H9 (cell line): Measurements from ENCODE around the gene SCYL3. TPM values are rescaled to one million over a fixed set of nuclear protein-coding genes. Genes with fewer than 3 reads are reported as not detected.
"Not testable (repeated sequence)": the region's sequence is repeated elsewhere in the genome, so short reads cannot be mapped to it uniquely, and the experiment has no call there.

Experiments used
- DNase-seq: peaks from one replicate; pipeline ENCODE4 v3.0.0-alpha.2; 2017
- H2AFZ ChIP-seq: one replicate; pipeline ENCODE4 v1.6.1; 2013; ENCODE audit warnings: mild to moderate bottlenecking, low read length, control low read depth, moderate library complexity
- H2AK5ac ChIP-seq: 2 replicates; pipeline ENCODE4 v1.6.1; 2013; ENCODE audit warnings: low read length, control low read depth, mixed read lengths; ENCODE audit not compliant: insufficient read length
- H2BK120ac ChIP-seq: one replicate; pipeline ENCODE4 v1.6.1; 2013; ENCODE audit warnings: low read depth, mild to moderate bottlenecking, low read length, control low read depth, inconsistent platforms; ENCODE audit not compliant: poor library complexity, severe bottlenecking
- H2BK12ac ChIP-seq: 2 replicates; pipeline ENCODE4 v1.6.1; 2013; ENCODE audit warnings: low read length, control low read depth, mixed read lengths, low read depth; ENCODE audit not compliant: insufficient read length
- H2BK15ac ChIP-seq: 2 replicates; pipeline ENCODE4 v1.6.1; 2013; ENCODE audit warnings: low read depth, low read length, control low read depth
- H2BK20ac ChIP-seq: one replicate; pipeline ENCODE4 v1.6.1; 2013; ENCODE audit warnings: low read depth, mild to moderate bottlenecking, low read length, control low read depth, inconsistent platforms; ENCODE audit not compliant: poor library complexity, severe bottlenecking
- H2BK5ac ChIP-seq: 2 replicates; pipeline ENCODE4 v1.6.1; 2013; ENCODE audit warnings: low read length, control low read depth, mixed read lengths; ENCODE audit not compliant: insufficient read length
- H3K14ac ChIP-seq: 2 replicates; pipeline ENCODE4 v1.6.1; 2013; ENCODE audit warnings: low read length, control low read depth; ENCODE audit not compliant: insufficient read depth
- H3K18ac ChIP-seq: 2 replicates; pipeline ENCODE4 v1.6.1; 2013; ENCODE audit warnings: low read depth, mild to moderate bottlenecking, mixed read lengths, low read length, control low read depth; ENCODE audit not compliant: insufficient read length
- H3K23ac ChIP-seq: 2 replicates; pipeline ENCODE4 v1.6.1; 2013; ENCODE audit warnings: low read length, control low read depth, mixed read lengths, low read depth; ENCODE audit not compliant: insufficient read length
- H3K23me2 ChIP-seq: 2 replicates; pipeline ENCODE4 v1.6.1; 2013; ENCODE audit warnings: low read depth, mild to moderate bottlenecking, mixed read lengths, low read length, control low read depth; ENCODE audit not compliant: insufficient read length, poor library complexity, severe bottlenecking
- H3K27ac ChIP-seq: 2 replicates; pipeline ENCODE4 v1.5.1; 2013; ENCODE audit warnings: low read length, control low read depth, mixed read lengths, low read depth; ENCODE audit not compliant: insufficient read length
- H3K27me3 ChIP-seq: 2 replicates; pipeline ENCODE4 v1.6.1; 2013; ENCODE audit warnings: low read length, control low read depth, inconsistent platforms; ENCODE audit not compliant: insufficient read depth
- H3K4ac ChIP-seq: 2 replicates; pipeline ENCODE4 v1.6.1; 2013; ENCODE audit warnings: low read depth, mild to moderate bottlenecking, control low read depth, inconsistent platforms, low read length, moderate library complexity
- H3K4me1 ChIP-seq: 2 replicates; pipeline ENCODE4 v1.6.1; 2013; ENCODE audit warnings: low read length, control low read depth, inconsistent platforms; ENCODE audit not compliant: insufficient read depth
- H3K4me2 ChIP-seq: 2 replicates; pipeline ENCODE4 v1.6.1; 2013; ENCODE audit warnings: low read length, control low read depth, mixed read lengths; ENCODE audit not compliant: insufficient read length, insufficient read depth
- H3K56ac ChIP-seq: 2 replicates; pipeline ENCODE4 v1.6.1; 2013; ENCODE audit warnings: low read depth, mild to moderate bottlenecking, mixed read lengths, low read length, control low read depth; ENCODE audit not compliant: insufficient read length
- H3K79me1 ChIP-seq: 2 replicates; pipeline ENCODE4 v1.6.1; 2013; ENCODE audit warnings: low read depth, mild to moderate bottlenecking, moderate library complexity, low read length, control low read depth, inconsistent platforms; ENCODE audit not compliant: insufficient read depth, poor library complexity, severe bottlenecking
- H3K79me2 ChIP-seq: 2 replicates; pipeline ENCODE4 v1.6.1; 2013; ENCODE audit warnings: low read length, control low read depth, inconsistent platforms; ENCODE audit not compliant: insufficient read depth
- H3K9ac ChIP-seq: 2 replicates; pipeline ENCODE4 v1.6.1; 2013; ENCODE audit warnings: low read length, control low read depth, mixed read lengths; ENCODE audit not compliant: insufficient read length; ENCODE audit errors: extremely low read depth
- H3K9me3 ChIP-seq: one replicate; pipeline ENCODE4 v1.6.1; 2013; ENCODE audit warnings: low read depth, low read length, inconsistent platforms; ENCODE audit not compliant: control insufficient read depth
- H3T11ph ChIP-seq: one replicate; pipeline ENCODE4 v1.6.1; 2013; ENCODE audit warnings: mild to moderate bottlenecking, low read length, control low read depth, inconsistent platforms
- H4K20me1 ChIP-seq: one replicate; pipeline ENCODE4 v1.6.1; 2013; ENCODE audit not compliant: control insufficient read depth, insufficient read length, insufficient read depth
- H4K5ac ChIP-seq: 2 replicates; pipeline ENCODE4 v1.6.1; 2013; ENCODE audit warnings: low read depth, mild to moderate bottlenecking, mixed read lengths, low read length, control low read depth; ENCODE audit not compliant: insufficient read length
- H4K8ac ChIP-seq: replicated peaks from 2 replicates; pipeline ENCODE4 v1.6.1; 2013; ENCODE audit warnings: low read length, control low read depth, mixed read lengths, low read depth; ENCODE audit not compliant: insufficient read length
- H4K91ac ChIP-seq: 2 replicates; pipeline ENCODE4 v1.6.1; 2013; ENCODE audit warnings: low read depth, mild to moderate bottlenecking, moderate library complexity, mixed read lengths, low read length, control low read depth; ENCODE audit not compliant: insufficient read length
- H3K27ac Mint-ChIP-seq, 3 experiments: 2 replicates in 2 of 3; 3 replicates in 1 of 3; pipeline ENCODE4 v1.8.0; 2020 to 2021; ENCODE audit warnings: mixed read lengths in 3 of 3, mild to moderate bottlenecking in 1 of 3, moderate library complexity in 1 of 3
- H3K27me3 Mint-ChIP-seq: 2 replicates; pipeline ENCODE4 v1.8.0; 2021; ENCODE audit warnings: low read depth, mild to moderate bottlenecking, moderate library complexity, mixed read lengths
- H3K36me3 Mint-ChIP-seq, 3 experiments: 2 replicates in 2 of 3; 3 replicates in 1 of 3; pipeline ENCODE4 v1.8.0; 2020 to 2021; ENCODE audit warnings: low read depth in 3 of 3, mixed read lengths in 3 of 3; ENCODE audit not compliant: insufficient read depth in 1 of 3
- H3K4me1 Mint-ChIP-seq, 2 experiments: 2 replicates each; pipeline ENCODE4 v1.8.0; 2020; ENCODE audit warnings: mixed read lengths in 2 of 2
- H3K4me3 Mint-ChIP-seq, 2 experiments: 2 replicates in 1 of 2; 3 replicates in 1 of 2; pipeline ENCODE4 v1.8.0; 2020 to 2021; ENCODE audit warnings: mild to moderate bottlenecking in 2 of 2, mixed read lengths in 2 of 2, moderate library complexity in 1 of 2
- H3K9me3 Mint-ChIP-seq, 2 experiments: 2 replicates in 1 of 2; 3 replicates in 1 of 2; pipeline ENCODE4 v1.8.0; 2020; ENCODE audit warnings: mild to moderate bottlenecking in 2 of 2, mixed read lengths in 2 of 2, moderate library complexity in 1 of 2
- WGBS: extraction: QIAGEN DNeasy Blood & Tissue Kit; methylation state at CpG from one replicate; pipeline ENCODE4 v1.1.7; 2013; ENCODE audit warnings: missing lambda C conversion rate, low lambda C conversion rate, mixed read lengths; ENCODE audit not compliant: insufficient read length; ENCODE audit errors: extremely low coverage; 5-methylcytosine and 5-hydroxymethylcytosine counted together
- total RNA-seq: library from RNA; stranded (reverse); gene quantifications from 2 replicates; pipeline ENCODE4 v1.2.1, GENCODE V29; 2021
- TF ChIP-seq, protein P1 (sequence below): fragments of 200-600 bp; sonication (generic); conservative IDR thresholded peaks from 3 replicates; pipeline ENCODE4 v1.8.0; 2021; ENCODE audit warnings: antibody characterized with exemption, mild to moderate bottlenecking

SCYL3 gene
- total RNA-seq, 1 experiment from 2014 or later: 3.9 TPM

DNA sequence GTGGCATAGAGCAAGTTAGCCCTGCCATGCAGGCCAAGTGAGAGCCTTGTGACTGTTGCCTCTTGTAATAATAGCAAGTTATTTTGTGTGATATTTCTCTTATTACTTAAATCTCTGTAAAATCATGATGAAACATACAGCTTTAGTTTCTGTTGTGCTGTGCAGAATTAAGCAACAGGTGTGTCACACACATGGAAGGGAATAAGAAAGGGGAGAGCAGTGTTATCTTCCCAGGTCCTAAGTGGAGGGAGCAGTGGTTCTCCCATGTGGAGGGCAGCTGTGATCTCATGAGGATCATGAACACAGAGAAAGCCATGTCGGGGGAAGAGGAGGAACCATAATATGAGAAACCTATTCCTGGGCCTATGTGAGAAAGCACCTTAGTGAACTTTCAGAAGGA lies 25.2 kb upstream of the SCYL3 start:
- Mint-ChIP-seq H3K4me1 (peaks cover 2 to 5% of the 10 kb centered on the region in 2 experiments; a peak in 3 of 4 replicates), H3K27ac (no peak overlapping the region), H3K36me3 (no peaks in the 10 kb centered on the region), H3K9me3 (no peaks in the 10 kb centered on the region), H3K27me3 (peaks cover 3% of the 10 kb centered on the region; the same call in 1 of the 2 replicates), H3K4me3 (no peak overlapping the region)
- Histone ChIP-seq H3K27me3 (no peaks in the 10 kb centered on the region), H2BK5ac (no peak overlapping the region), H4K20me1 (no peaks in the 10 kb centered on the region), H3K14ac (no peak overlapping the region), H3T11ph (no peak overlapping the region), H3K23ac (no peak overlapping the region), H2AK5ac (no peak overlapping the region), H4K91ac (no peak overlapping the region), H3K23me2 (no peaks in the 10 kb centered on the region), H2BK120ac (no peak overlapping the region), H4K5ac (no peak overlapping the region), H3K79me2 (no peaks in the 10 kb centered on the region), H2BK15ac (no peak overlapping the region), H3K18ac (no peak overlapping the region), H3K9me3 (no peaks in the 10 kb centered on the region), H3K9ac (no peak overlapping the region), H3K56ac (no peak overlapping the region), H3K79me1 (no peaks in the 10 kb centered on the region), H3K27ac (no peak overlapping the region), H3K4me2 (no peak overlapping the region), H3K4ac (no peak overlapping the region), H2BK20ac (no peak overlapping the region), H4K8ac (no peak overlapping the region), H3K4me1 (no peaks in the 10 kb centered on the region), H2BK12ac (no peak overlapping the region), H2AFZ (no peak overlapping the region)
- TF ChIP-seq, protein P1, sequence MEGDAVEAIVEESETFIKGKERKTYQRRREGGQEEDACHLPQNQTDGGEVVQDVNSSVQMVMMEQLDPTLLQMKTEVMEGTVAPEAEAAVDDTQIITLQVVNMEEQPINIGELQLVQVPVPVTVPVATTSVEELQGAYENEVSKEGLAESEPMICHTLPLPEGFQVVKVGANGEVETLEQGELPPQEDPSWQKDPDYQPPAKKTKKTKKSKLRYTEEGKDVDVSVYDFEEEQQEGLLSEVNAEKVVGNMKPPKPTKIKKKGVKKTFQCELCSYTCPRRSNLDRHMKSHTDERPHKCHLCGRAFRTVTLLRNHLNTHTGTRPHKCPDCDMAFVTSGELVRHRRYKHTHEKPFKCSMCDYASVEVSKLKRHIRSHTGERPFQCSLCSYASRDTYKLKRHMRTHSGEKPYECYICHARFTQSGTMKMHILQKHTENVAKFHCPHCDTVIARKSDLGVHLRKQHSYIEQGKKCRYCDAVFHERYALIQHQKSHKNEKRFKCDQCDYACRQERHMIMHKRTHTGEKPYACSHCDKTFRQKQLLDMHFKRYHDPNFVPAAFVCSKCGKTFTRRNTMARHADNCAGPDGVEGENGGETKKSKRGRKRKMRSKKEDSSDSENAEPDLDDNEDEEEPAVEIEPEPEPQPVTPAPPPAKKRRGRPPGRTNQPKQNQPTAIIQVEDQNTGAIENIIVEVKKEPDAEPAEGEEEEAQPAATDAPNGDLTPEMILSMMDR: no peak
- WGBS: no CpG with 5 or more reads among the region's 1 CpG
- DNase-seq: no peak

DNA sequence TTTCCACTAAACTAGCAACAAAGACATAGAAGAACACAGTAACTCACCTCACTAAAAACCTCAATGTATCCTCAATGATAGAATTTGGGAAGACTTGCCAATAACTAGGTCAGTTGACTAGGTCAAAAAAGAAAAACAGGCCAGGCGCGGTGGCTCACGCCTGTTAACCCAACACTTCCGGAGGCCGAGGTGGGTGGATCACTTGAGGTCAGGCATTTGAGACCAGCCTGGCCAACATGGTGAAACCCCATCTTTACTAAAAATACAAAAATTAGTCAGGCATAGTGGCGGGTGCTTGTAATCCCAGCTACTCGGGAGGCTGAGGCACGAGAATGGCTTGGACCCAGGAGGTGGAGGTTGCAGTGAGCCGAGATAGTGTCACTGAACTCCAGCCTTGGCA lies 24.5 kb upstream of the SCYL3 start:
- H4K8ac ChIP-seq, DNase-seq, H3K14ac ChIP-seq, H3K9me3 Mint-ChIP-seq, H3K27me3 Mint-ChIP-seq, H3K27ac Mint-ChIP-seq, H4K20me1 ChIP-seq, H3K36me3 Mint-ChIP-seq, H3K56ac ChIP-seq, H2AK5ac ChIP-seq, H3K9me3 ChIP-seq, H3K27me3 ChIP-seq, H2BK12ac ChIP-seq, H4K5ac ChIP-seq, H3T11ph ChIP-seq, H3K23me2 ChIP-seq, H2AFZ ChIP-seq, H3K4me1 Mint-ChIP-seq, H3K79me1 ChIP-seq, H3K27ac ChIP-seq, H3K4me1 ChIP-seq, H2BK20ac ChIP-seq, H2BK15ac ChIP-seq, H3K79me2 ChIP-seq, H3K23ac ChIP-seq, H4K91ac ChIP-seq, H3K9ac ChIP-seq, H3K18ac ChIP-seq, H3K4me2 ChIP-seq, H3K4ac ChIP-seq, H2BK5ac ChIP-seq, H3K4me3 Mint-ChIP-seq, H2BK120ac ChIP-seq: not testable (repeated sequence)
- no CpG with 5 or more reads among the region's 9 CpGs for WGBS
